Measurements from ENCODE around the gene ZNF511.

The ZNF511 gene

GRCh38 chr10:133336577-133337369 lies 28.1 kb downstream of the ZNF511 start, which contains the start of gene CALY:
Gene CALY (minus strand): TSS chr10:133336896. CDS start chr10:133328989, 7,907 bp downstream.
- peak; percentile 77 for DNase-seq

GRCh38 chr10:133337370-133337725 lies 28.6 kb downstream of the ZNF511 start:
- DNase-seq, result no peak

DNA sequence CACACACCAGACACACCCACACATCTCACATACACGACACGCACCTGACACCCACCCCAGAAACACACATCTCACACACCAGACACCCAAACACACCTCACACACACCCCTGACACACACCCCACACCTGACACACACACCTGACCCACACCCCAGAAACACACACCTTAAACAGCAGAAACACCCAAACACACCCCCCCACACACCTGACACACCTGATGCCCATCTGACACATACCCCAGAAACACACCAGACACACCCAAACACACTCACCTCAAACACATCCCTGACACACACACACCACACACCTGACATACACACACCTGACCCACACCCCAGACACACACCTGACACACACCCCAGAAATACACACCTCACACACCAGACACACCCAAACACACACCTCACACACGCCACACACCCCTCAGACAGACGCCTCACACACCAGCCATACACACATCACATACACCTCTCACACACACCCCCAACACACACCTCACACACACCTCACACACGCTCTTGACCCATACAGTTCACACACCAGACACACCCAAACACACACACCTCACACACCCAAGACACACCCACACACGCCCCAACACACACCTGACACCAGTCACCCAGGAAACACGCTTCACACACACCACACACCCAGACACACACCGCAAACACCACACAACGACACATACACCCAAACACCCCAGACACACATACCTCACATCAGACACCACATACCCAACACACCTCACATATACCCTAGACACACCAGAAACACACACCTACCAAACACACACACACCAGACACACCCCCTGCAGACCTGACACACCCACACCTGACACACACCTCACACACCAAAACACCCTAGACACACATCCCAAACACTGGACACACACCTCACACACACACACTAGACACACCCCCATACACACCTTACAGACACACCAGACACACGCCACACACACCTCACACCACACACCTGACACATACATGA lies 29.7 kb downstream of the ZNF511 start:
- no peak for DNase-seq

DNA sequence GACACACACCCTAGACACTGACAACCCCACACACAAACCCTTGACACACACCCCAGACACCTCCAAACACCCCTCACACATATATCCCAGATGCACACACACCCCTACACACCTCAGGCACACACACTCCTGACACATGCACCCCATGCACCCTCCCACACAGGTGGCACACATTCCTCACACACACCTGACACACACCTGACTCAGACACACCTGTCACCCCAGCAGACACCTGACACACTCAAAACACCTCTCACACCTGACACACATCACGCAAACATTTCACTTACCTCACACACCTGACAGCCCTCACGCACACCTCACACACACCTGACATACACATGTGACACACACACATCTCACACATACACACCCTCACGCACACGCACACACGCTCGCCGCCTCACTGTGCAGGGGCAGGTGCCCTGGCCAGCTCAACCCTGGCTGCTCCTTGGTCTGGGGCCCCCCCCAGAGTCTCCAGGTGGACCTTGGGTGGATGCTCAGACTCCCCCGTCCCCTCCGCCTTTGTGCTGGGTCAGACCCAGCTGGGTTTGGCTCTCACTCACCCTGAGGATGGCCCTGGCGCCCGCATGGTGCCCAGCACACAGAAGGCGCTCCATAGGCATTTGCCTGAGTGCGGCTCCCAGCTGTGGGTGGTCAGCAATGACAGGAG lies 31.1 kb downstream of the ZNF511 start:
- no peak for DNase-seq

- DNase-seq, result no peak
These were observed 33.3 kb downstream of the ZNF511 start for GRCh38 chr10:133341983-133342382.

- no peak for DNase-seq
These were observed 34.2 kb downstream of the ZNF511 start for GRCh38 chr10:133342942-133343341.

DNA sequence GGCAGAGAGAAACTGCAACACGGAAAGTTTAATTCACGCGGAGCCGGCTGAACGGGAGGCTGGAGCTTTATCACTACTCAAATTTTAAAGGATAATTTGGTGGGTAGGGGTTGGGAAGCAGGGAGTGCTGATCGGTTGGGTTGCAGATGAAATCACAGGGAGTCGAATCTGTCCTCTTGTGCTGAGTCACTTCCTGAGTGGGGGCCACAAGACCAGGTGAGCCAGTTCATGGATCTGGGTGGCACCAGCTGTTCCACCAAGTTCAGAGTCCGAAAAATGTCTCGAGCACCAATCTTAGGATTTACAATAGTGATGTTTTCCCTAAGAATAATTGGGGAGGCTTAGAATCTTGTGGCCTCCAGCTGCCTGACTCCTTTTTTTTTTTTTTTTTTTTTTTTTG lies 34.8 kb downstream of the ZNF511 start:
- no peak for DNase-seq

GRCh38 chr10:133344236-133344635 lies 35.5 kb downstream of the ZNF511 start:
- DNase-seq, result no peak

DNA sequence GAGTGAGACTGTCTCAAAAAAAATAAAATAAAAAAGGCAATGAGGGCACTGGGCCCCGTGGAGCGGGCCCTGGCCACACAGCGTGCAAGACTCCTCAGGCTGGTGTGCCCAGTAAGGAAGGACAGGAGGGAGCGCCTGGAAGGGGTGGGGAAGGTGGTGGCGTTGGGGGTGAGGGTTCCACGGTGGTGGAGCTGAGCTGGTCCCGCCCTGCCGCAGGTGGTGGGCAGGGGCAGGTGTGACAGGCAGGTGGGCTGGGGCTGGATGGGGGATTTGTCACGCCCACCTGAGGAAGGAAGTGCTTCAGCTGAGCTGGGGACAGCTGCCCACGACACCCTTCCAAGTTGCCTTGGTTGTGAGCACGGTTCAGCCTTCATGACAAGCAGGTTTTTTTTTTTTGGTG lies 37.7 kb downstream of the ZNF511 start:
- no peak for DNase-seq

DNA sequence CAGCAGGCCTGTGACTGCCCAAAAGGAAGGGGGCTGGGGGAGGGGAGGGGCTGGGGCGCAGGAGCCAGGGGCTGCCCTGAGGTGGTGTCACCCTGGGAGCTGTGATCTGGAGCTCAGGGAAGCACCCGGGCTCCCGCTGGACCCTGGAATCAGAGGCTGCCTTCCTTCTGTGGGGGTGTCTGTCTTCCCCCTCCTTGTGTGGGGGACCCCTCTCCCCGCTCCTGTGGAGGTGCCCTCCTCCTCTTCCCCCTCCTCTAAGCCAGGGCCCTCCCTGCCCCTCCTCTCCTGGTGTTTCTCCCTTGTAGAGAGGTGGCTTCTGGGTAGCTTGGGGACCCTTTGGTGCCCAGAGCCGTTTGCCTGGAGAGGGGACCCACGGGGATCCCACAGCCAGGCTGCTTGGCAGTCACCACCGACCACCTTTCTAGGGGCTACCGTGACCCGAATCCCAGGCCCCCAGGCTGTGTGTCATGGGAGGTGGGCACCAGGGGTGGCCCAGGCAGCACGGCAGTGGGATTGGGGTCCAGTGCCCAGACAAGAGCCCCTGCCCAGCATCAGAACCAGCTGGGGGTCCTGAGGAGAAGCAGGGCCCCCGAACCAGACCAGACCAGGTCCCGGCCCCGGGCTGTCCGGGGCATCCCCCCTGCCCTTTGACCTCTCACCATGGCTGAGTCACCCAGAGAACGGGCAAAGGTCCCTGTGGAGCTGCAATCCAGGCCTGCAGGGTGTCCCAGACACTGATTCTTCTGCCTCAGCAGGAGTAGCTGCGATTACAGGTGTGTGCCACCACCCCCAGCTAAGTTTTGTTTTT lies 39.2 kb downstream of the ZNF511 start:
- no peak for DNase-seq

- no peak for DNase-seq
These were observed 40.5 kb downstream of the ZNF511 start for GRCh38 chr10:133349160-133349568.

DNA sequence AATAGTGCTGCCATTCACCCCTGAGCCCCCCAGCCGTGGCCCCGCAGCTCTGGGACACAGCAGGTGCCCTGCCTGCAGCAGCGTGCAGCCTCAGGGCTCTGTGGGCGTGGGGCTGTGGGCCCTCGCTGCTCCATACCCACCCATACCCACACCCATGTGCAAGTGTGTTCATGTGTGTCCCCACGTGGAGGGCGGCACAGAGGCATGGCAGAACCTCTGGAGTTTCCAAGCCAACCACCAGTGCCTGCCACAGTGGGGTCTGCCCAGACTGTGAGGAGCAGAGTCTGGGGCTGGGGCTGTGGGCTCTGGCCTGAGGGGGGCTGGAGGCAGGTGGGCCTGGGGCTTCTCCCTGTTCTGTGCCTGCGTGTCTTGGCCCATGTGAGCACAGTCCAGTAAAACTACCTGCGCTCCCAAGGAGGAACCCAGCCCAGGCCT lies 40.9 kb downstream of the ZNF511 start:
- no peak for DNase-seq

DNA sequence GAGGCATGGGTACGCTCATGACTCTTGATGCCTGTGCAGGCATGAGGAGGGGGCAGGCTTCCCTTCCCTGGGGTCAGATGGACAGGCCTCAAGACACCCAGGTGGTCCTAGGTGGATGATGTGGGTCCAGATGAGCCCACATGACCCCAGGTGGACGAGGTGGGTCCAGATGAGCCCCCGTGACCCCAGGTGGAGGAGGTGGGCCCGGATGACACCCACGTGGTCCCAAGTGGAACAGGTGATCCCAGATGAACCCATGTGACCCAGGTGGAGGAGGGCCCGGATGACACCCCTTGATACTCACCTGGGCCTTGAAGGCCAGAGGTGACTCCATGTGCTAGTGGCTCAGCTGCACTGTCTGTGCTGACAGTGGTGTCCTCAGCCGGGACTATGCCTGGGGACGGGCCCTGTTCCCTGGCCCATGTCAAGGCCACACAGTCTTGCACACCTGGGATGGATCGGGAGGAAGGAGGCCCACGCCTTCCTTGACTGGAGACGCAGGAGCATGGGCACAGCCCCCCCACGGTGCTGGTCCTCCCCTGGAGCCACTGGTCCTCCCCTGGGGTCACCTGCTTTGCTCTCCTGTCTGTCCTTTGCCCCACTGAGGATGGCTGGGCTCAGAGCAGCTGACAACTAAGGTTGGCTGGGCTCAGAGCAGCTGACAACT lies 41.7 kb downstream of the ZNF511 start:
- no peak for DNase-seq

- no peak for DNase-seq
These were observed 42.2 kb downstream of the ZNF511 start for GRCh38 chr10:133350950-133351329.

- no peak for DNase-seq
These were observed 42.9 kb downstream of the ZNF511 start for GRCh38 chr10:133351408-133352318.

- no peak for DNase-seq
These were observed 44.7 kb downstream of the ZNF511 start for GRCh38 chr10:133353202-133353959.

DNA sequence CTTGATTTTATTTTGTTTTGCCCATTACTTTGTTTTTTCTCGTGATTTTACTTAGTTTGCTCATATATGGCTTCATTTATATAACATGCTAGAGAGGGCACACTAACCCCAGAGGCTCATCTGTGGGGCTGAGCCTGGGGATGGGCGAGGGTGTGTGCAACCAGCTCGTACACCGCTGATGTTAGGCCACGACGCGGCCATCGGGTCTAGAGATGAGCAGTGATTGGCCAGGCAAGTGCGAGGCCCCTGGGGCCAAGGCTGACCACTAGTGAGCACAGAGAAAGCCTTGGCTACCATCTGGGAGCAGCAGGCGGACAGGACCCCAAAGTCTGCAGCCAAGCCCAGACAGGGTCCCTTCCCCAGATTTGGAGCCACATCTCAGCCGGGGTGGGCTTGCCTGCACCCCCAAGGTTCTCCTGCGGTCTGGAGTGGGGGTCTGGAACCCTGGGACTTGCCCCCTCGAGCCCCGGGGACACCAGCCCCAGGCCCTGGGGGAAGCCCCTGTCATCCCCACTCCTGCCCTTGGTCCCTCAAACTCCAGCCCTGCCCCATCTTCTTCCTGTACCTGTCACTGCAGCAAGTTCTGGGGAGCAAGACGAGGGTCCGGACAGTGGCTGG lies 45.4 kb downstream of the ZNF511 start:
- no peak for DNase-seq

DNA sequence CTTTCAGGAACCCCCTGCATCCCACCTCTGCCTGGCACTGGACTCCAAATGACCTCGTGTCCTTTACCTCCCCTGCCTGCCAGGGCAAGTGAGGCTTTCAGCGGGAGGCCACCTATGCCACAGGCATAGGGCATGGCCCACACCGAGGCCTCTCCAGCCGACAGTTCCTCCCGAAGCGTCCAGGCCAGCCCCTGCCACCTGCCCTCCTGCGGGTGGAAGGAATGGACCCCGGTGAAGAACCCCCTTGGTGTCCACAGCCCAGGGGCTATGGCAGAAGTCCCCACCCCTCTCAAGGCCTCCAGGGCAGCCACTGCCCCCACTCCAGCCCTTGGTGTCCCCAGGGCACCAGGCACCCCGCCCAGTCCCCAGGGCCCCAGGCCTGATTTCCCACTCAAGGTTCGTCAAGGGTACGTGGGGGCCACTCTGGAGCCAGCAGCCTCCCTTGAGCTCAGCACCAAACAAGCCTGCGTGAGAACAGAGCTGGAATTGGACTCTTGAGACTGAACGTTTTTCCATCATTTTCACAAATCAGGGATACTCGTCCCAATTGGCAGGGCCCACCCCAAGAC lies 46.0 kb downstream of the ZNF511 start:
- DNase-seq, result no peak

DNA sequence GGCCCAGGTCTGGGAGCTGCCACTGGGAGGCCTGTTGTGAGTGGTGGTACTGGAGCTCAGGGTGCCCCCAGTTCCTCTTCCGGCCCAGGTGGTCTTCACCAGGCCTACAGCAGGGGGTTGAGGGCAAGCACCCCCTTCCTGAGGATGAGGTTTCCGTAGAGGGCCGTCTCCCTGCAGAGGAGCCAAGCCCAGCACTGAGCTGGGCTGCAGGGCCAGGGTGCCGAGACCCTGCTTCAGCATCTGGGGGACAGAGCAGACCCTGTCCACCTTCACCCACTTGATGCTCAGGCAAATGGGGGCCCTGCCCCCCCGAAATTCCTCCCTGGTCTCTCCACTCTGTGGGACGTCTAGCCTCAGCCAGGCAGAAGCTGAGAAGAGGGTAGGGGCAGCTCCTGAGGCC lies 46.6 kb downstream of the ZNF511 start:
- DNase-seq, result no peak

Measured in activated CD4-positive, CD25-positive, alpha-beta regulatory T cell treated with anti-CD3 and anti-CD28 coated beads, Interleukin-2, amount 50 U/mL, for 72 hours (primary cell).